ENCODE results near the gene DDX10.
"Not testable (repeated sequence)": the region's sequence is repeated elsewhere in the genome, so short reads cannot be mapped to it uniquely, and the experiment has no call there.

Gene DDX10
- total RNA-seq: 5.8 to 36.1 (median 24.6) reads per million in 17 experiments

DNA sequence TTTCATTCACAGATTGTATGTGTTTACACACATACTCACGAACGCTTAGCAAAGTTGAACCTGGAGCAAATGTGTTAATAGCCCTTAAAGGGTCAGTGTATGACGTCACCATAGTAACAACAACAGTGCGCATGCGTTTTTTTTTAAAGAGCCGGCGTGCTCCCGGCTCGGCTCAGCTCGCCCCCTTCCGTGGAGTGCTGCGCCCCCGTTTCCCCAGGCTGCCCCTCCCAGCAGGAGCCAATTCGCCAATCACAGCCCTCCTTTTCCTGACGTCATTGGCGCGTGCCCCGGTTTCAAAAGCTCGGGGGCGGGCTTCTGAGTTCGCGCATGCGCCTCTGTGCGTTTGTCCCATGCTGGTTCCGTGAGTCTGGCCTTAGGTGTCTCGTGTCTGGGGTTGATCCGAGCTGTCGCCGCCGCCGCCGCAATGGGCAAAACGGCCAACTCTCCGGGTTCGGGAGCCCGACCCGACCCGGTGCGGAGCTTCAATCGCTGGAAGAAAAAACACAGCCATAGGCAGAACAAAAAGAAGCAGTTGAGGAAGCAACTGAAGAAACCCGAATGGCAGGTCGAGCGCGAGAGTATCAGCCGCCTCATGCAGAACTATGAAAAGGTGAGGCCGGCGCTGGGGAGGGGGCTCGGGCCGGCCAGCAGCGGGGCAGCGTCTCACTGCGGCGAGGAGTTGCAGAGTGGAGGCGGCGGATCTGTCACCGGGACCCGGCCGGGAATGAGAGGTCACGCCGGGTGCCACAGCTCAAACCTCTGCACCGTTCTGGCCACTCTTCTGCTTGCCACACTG is at the start of gene DDX10:
TSS of gene DDX10 (plus strand) at position 340 of the 796 bp plus-strand sequence. CDS start at position 425, 85 bp downstream.
- peak; percentile 98 to 99 (median 99) for DNase-seq

DNA sequence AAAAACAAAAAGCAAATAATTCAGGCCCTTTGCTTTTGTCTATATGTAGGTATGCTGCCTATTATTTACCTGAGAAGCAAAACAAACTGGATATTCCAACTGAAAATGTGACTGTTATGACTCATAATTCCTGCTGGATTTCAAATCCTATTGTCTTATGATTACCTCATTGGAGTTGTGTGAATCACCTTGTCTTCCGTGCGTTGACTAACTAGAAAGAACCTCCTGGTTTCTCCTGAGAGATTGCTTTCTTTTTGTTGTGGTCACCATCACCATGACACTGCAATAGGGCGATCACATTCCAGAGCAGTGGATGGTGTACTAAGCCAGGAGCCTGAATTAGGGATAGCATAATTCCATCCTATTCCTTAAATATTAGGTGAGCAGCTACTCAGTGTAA is 48.3 kb upstream of the DDX10 start:
- DNase-seq: no peak

DNA sequence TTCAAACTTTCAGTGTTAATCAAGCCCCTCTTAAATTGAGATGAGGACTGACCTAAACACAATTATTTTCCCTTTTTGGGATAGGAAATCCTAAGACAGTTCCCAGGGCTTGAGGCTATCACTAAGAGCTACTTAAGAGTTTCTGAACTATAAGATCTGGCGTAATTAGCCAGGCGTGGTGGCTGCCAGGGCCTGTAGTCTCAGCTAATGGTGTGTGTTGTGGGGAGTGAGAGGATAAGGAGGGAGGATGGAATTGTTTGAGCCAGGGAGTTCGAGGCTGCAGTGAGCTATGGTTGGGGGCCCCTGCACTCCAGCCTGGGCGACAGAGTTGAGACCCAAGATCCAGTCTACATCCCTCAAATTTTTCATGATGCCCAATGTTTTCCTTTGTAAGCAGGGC is 47.8 kb upstream of the DDX10 start:
- no peak for DNase-seq

DNA sequence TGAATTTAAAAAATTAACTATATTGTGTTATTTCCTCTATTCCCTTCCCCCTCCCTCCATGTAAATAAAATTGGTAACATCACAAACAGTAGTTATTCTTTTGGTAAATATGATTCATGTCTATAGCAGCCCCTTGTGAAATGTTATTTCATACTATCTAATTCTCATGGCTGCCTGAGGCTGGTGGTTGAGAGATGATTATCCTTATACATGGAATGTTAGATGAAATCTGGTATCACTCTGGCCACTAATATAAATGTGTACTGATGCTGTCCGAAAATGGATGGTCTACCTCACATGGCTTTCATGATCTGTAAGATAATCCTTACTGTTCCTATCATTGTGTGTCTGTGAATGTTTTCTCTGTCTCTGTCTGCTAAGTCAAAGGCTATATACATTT is 46.3 kb upstream of the DDX10 start:
- DNase-seq: no peak

DNA sequence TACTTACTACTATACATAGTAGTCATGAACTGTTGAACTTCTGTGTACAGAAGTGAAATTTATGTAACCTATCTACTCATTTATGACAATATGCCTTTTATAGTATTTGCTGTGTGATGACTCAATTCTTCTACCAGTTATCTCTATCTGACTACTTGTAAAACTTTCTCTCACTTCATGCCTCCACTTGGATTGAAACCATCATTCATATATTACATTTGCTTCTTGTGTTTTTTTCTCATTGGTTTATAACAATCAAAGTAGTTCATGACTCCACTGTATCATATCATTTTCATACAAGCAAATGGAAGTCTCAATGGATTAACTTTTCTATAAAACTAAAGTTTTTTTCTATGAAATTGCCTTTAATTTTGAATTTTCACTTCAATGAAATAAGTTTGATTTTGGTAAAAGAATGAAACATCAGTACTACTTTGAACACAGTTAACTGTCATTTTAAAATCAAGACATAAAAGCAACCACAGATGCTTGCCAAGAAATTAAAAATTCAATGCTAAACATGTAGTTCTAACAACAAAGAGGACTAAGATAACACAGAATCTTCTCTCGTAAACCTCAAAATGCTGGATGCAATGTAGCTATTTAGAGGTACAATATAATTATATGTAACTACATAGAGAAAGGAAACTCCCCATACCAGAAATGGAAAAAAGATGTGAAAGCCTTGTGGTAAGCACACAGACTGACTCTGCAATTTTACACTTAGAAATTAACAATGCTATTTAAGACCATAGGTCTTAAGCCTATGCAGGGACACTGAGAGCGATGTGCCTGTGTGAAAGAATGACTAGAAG is 43.7 kb upstream of the DDX10 start:
- DNase-seq: peak in 1 of 4 experiments; percentile 2

DNA sequence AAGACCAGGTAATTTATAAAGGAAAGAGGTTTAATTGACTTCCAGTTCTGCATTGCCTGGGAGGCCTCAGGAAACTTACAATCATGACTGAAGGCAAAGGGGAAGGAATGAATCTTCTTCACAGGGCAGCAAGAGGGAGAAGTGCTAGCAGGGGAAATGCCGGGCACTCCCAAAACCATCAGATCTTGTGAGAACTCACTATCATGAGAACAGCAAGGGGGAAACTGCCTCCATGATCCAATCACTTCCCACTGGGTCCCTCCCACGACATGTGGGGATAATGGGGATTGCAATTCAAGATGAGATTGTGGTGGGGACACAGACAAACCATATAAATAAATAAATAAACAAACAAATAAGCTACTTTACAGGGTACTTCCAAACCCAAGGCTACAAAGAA is 42.5 kb upstream of the DDX10 start:
- DNase-seq: peak; percentile 15 to 38 (median 28)

DNA sequence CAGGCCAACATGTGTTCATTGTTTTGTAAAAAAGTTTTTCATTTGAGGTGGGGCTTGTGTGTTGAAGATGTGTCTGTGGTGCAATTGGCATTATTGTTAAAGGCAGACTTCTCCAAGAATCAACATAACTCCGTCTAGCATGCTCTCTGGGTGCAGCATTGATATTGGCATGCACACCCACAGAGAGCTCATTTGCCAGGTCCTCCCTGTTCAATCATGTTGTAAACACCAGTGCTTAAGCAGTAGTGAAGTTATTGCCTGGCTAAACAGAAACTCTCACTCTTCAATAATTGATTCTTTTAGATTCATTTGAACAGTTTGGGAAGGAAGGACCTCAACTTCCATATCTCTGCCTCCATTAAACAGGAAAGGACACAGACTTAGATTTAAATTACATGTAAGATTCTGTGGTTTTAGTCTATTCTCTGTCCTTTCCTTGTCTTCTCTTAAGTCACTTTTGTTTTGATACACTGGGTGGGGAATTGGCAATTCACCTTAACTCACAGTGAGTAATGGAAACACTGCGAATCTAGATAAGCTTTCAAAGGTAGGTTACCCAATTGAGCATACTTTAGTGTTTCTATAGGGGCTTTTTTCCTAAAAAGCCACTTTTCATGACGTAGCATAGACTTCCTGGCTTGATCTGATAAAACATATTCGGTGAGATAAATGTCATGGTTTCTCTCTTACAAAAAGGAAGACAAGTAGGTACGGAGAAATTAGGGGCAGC is 40.5 kb upstream of the DDX10 start:
- no peak for DNase-seq

DNA sequence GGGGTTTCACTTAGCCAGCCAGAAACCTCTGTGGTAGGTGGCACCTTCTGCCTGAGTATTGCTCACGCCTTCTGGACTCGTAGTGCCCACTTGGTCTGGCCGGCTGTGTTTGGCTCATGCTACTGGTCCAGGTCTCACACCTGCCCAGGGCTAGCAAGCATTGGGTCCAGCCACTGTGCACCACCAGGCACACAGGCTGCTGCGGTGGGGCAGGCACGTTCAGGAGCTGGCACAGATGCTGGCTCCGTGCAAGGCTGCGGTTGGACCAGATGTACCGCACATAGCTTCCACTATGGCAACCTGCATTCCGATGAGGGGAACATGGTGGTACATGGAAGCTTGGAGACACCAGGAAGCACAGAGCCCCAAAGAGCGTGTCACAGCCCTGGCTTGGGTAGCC is 36.5 kb upstream of the DDX10 start:
- DNase-seq: no peak

DNA sequence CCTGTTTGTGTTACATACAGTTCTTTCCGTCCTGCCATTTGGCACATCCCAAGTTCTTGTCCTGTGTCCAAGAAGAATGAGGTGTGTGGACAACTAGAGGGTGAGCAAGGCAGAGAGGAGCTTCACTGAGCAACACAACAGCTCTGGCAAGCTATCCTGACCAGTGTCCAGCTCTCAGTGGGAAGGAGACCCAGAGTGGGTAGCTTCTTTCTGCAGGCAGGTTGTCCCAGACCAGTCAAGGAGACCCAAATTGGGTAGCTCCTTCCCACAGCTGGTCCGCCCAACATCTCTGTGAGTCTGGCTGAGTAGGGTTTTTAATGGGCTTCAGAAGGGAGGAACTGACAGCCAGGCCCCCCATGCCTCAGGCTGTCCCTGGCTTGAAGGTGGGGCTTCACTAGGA is 36.1 kb upstream of the DDX10 start:
- no peak for DNase-seq

DNA sequence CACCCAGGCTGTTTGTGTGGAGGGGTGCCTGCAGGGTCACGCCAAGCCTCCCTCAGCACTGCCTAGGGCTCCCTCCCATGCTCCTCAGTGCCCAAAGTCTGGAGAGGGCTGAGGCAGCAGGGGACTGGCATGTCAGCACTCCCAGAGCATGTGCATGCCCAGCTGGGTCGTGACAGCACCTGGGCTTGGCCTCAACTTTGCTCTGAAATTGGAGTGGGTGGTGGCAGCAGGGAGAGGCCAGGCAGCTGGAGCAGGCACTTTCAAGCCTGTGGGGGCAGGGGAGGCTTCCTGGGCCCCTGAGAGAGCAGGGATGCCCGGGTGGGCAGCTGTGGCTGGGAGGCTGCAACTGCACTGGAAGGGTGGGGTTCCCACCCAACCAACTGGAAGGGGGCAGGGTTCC is 35.6 kb upstream of the DDX10 start:
- DNase-seq: no peak

DNA sequence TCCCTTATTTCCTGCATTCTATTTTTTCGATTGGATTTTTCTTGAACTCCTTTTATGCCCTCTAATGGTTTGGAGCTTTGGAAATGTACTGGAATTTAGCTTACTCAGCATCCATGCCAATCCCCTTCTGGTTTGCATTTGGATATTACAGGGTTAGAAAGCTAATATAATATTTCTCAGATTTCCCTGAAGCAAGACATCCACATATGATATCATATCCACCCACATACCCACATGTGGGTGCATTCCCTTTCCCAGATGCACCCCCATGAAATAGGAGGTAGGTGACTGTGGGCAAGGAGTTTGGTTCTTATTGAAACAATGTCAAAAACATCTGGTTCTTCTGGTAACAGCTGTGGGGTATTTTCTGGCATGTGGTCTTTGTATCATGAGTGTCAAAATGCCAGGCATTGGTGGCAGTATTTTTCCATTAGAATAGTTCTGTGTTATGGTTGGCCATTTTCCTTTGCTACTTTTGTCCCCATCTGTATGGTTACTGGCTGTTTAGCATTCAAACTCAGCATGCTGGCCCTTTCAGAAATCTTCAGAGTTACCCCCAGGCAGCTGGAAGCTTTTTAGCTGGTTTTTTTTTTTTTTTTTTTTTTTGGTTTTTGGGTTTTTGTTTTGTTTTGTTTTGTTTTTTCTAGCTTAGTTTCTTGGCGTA is 32.7 kb upstream of the DDX10 start:
- no peak for DNase-seq

DNA sequence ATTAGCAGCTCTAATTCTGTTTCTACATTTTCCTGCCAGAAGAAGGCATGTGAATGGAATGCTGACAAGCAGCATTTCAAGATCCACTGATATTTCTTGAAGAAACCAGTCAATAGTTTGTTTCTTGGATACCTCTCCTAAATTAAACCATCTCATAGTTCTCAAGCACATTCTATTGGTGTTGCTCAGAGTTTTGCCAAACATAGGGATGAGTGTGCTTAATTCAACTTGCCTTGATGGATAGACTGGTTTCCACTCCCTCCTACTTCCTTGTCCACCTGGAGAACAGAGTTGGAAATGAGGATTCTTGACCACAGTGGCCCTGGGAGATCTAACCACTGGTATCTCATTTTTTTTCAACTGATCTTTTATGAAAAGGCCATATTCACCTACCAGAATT is 29.8 kb upstream of the DDX10 start:
- DNase-seq: no peak

DNA sequence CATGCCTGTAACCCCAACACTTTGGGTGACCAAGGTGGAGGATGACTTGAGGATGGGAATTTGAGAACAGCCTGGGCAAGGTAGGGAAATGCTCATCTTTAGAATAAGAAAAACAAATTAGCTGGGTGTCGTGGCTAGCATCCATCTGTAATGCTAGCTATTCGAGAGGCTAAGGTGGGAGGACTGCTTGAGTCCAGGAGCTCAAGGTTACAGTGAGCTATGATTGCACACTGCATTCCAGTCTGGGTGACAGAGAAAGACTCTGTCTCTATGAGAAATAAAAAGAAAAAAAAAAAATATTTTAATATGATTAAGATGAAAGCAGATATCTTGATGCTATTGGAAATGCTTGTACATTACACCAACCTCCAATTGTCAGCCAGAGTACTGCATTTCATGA is 28.6 kb upstream of the DDX10 start:
- no peak for DNase-seq

DNA sequence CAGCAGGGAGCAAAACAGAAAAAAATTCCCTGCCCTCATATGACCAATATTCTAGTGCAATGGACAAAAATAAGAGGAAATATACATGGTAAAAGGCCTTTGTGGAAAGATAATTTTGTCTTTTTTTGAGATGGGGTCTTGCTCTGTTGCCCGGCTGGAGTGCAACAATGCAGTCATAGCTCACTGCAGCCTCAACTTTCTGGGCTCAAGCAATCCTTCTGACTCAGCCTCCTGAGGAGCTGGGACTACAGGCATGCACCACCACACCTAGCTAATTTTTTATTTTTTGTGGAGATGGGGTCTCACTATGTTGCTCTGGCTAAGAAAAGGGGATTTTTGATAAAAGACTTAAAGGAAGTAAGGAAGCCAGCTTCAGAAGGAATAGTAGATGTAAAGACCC is 25.7 kb upstream of the DDX10 start:
- no peak for DNase-seq

DNA sequence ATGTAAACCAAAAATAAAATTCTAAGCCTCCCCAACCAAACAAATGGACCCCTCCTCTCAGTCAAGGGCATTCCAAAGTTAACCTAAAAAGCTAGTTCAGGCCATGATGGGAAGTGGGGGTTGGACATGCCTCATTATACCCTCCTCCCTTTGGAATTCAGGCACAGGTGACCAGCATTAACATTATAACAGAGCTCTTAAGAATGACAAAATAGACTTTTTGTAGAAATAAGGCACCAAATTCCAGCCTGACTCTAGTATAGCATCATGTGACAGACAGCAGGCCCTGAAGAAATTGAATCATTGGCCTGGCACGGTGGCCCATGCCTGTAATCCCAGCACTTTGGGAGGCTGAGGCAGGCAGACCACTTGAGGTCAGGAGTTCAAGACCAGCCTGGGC is 23.1 kb upstream of the DDX10 start:
- not testable (repeated sequence) for DNase-seq

DNA sequence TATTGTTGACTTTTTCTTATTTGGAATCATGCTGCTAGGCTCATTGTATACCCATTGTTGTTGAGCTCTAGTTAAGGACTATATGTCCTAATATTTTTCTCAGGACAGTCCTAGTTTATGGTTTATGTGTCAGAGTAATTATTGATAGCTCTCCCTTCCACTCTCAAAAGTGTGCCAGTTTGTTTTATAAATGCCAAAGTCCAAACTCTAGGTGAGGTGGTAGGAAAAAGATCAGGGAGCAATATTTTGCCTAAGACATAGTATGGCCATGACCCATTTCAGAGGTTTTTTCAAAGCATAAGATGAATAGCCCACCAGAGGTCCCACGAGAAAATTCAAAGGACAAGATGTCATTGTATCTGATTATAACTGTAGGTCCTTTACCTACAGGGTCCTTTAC is 20.9 kb upstream of the DDX10 start:
- no peak for DNase-seq

DNA sequence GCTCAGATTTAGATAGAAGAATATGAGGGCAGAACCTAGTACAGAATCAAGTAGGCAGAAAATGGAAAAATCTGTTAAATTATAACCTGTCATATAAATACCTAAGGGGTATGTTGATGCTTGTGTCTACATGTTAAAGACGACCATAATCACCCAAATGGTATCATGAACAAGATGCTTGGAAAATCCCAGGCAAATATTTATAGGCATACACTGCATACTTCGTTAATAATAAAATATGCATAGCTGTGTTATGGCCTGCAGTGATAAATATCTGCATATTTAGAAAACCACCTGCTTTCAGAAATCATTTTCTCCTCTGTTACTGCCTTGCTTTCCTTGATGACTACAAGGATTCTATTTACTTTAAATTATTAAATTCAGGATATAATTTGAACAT is 18.9 kb upstream of the DDX10 start:
- no peak for DNase-seq

DNA sequence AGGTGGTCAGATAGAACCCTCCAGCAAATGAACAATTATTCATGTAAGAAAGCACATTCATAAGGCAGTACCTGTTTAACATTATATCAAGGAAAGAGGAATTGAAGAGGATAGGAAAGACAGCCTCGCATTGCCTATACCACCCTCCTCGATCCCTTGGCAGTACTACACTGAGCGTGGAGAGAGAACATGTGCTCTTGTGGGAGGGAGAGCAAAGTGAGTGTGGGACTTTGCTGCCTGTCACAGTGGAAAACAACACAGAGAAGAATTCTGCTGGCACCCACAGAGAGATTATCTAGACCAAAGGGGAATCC is 17.5 kb upstream of the DDX10 start:
- DNase-seq: no peak

DNA sequence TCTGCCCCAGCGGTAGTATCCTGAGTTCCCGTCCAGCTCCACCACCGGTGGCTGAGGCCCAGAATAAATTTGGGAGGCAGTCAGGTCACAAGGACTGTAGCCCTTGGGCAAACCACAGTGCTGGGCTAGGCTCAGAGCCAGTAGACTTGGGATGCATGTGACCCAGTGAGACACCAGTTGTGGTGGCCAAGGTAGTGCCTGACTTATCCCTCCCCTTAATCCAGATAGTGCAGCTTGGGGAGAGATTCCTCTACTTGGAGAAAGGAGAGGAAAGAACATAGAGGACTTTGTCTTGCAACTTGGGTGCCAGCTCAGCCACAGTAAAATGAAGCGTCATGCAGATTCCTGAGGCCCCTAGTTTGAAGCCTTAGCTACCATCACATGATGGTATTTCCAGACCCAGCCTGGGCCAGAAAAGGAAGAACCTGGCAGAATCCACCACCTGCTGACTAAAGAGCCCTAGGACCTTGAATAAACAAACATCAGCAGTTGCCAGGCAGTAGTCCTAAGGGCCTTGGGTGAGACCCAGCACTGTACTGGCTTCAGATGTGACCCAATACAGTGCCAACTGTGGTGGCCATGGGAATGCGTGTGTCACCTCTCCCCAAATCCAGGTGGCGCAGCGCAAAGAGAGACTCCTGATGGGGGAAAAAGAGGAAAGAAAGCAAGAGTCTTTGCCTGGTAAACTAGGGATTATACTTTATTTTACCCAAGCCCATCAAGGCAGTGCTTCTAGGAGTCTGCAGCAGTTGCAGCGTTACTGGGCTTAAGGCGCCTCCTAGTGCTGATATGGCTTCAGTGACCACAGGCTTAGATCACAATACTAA is 17.0 kb upstream of the DDX10 start:
- DNase-seq: peak; percentile 71 to 83 (median 79)

DNA sequence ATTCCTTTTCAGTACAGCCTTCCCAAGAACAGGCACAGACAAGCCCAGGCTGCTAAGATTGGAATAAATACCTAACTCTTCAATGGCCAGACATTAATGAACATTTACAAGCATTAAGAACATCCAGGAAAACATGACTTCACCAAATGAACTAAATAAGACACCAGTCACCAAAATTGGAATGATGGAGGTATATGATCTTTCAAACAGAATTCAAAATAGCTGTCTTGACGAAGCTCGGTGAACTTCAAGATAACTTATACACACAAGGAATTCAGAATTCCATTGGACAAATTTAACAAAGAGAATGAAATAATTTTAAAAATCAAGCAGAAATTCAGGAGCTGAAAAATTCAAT is 16.4 kb upstream of the DDX10 start:
- no peak for DNase-seq

DNA sequence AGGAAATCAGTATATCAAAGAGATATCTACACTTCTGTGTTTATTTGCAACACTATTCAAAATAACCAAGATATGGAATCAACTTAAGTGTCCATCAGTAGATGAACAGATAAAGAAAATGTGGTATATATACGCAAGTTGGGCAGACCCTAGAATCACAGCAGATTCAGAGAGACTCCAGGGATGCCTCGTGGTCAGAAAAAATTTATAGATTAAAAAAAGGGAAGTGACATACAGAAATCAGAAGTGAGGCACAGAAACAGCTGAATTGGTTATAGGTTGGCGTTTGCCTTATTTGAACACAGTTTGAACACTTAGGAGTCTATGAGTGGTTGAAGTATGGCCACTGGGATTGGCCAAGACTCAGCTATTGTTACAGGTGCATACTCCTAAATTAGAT is 10.8 kb upstream of the DDX10 start:
- DNase-seq: peak in 2 of 4 experiments; percentile 6 to 9
